NCI-H82 (cell line): ENCODE measurements around the gene MED29.
"Not testable (repeated sequence)": the region's sequence is repeated elsewhere in the genome, so short reads cannot be mapped to it uniquely, and the experiment has no call there.

Source experiments
- DNase-seq: peaks from one replicate; lab custom pipeline; 2025; lab: John Stamatoyannopoulos, UW

MED29 gene

GRCh38 chr19:39372047-39372802 is 19.0 kb upstream of the MED29 start:
- no peak for DNase-seq

GRCh38 chr19:39372941-39373340 is 18.2 kb upstream of the MED29 start:
- no peak for DNase-seq

- DNase-seq, result no peak
These were observed 15.2 kb upstream of the MED29 start for GRCh38 chr19:39375929-39376328.

DNA sequence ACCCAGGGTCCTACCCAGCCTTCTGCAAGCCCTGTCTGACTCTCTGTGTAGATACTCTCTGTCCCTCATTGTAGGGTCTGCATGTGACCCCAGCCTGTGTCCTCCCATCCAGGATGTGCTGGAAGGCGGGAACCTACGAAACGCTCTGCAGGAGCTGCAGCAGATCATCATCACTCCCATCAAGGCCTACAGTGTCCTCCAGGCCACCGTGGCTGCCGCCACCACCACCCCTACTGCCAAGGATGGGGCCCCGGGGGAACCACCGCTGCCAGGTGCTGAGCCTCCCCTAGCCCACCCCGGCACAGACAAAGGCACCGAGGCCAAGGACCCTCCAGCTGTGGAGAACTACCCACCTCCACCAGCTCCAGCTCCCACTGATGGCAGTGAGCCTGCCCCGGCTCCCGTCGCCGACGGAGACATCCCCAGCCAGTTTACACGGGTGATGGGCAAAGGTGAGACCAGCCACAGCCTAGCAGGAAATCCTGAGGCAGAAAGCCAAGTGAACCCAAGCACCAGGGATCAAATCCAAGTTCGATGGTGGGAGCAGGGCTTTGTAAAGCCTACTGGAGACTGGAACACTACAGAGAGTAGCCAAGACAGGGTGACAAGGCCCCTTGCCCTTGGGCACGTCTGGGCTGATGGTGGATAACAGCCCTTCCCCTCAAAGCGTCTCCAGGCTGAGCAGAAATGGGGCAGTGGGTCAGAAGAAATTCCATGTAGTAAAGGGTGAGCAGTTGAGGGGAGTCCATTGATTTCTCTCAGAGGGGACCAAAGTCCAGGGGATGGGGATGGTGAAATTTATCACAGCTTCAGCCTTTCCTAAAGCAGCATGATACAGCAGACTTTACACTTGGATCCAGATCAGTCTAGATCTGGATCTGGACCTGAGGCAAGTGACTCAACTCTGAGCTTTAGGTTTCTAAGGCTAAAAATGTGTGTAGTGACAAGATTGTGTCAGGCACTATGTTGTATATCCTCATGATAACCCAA is 13.5 kb upstream of the MED29 start:
- DNase-seq, result no peak

- not testable (repeated sequence) for DNase-seq
These were observed 11.8 kb upstream of the MED29 start for GRCh38 chr19:39379366-39379765.

- no peak for DNase-seq
These were observed 11.2 kb upstream of the MED29 start for GRCh38 chr19:39379865-39380396.

- no peak for DNase-seq
These were observed 10.4 kb upstream of the MED29 start for GRCh38 chr19:39380521-39381502.

GRCh38 chr19:39381910-39382611 is 9.1 kb upstream of the MED29 start:
- DNase-seq, result no peak

- DNase-seq, result no peak
These were observed 8.0 kb upstream of the MED29 start for GRCh38 chr19:39382991-39383828.

DNA sequence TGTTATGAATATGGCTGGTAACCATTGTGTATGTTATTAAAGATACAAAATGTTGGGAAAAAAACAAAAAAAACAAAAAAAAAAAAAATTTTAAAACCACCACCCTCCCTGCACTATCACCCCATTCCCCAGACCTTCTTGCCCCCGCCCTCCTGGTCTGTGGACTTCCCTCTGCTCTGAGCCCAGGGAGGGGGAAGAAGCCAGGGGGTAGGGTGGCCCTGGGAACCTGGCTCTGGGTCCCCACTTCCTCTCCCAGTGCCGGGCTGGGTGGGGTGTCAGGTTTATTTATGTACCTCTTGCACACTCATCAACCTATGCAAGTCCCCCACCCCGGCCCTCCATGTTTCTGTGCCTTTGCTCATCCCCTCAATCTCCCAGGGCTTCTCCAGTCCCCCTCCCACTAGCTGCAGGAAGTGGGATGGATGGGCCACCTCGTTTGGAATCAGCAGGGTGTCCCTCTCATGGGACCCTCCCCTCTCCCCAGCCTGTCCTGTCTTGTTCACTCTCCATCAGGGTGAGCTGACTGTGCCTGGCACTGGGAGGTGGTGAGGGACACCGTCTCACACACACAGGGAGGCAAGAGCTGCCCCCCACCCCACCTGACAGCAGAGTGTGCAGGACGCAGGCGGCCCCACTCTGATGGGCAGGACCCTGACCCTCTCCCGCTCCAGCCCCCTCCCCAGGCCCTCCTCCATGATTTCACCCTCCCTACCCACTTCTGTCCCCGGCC is 6.2 kb upstream of the MED29 start:
- DNase-seq, result no peak

DNA sequence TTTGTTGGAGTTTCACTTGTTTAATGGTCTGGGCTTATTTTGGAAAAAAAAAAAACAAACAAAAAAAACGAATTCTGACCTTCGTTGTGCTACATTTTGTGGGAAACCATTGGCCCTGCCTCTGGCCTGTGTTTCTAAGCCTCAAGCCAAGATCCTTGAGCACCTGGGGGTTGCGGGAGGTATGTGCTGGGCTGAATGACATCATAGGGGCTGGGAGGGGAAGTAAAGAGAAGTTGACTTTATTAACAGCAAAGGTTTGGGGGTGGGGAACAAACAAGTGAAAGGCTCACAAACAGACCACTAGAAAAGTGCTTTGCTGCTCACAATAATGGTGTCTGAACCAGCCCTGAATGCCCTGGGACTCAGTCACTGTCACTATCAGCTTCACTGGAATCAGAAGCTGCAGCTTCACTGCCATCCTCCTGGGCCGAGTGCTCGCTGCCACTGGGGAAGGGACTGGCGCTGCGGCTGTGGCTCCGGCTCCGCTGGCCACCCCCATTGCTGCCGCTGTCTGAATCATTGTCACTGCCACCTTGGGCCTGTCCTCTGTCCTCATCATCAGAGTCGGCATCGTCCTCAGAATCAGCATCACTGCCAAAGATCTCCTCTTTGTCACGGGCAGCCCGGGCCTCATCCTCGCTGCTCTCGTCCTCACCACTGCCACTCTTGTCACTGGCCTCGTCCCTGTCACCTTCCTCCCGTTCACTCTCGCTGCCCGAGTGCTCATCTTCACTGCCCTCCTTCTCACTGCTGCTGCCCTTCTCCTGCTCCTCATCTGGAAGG is 5.4 kb upstream of the MED29 start:
- no peak for DNase-seq

DNA sequence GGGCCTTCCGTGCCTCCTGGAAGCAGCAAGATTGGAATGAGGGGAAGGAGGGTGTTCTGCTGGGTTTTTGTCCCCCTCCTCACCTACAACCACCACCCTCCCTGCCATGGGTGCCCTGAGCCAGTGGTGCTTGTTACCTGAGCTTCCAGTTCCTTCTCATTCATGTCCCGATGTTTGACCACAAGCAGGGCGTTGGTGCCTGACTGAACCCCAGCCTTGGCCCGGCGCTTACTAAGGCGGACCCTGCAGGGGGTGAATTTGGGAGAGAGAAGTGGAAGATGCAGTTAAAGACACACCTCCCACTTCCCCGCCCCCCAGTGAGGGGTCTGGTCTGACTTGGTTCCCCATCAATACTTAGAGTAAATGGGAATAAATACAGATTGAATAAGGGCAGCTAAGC is 4.6 kb upstream of the MED29 start:
- DNase-seq, result no peak

DNA sequence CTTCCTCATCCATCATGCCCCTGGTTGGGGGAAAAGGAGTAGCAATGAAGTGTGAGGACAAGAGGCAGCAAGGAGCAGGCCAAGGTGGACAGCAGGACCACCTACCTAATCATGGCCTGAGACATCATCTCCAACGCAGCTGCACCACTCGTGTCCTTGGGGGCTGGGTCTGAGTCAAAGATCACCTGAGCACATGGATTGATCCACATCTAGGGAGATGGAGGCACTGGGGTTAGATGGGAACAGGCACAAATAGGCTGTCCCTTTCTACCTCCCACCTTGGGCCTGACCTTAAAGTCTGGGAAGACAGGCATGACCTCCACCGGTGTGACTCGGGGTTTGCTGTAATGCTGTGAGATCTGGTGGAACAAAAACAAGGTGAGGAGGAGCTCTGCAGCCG is 2.5 kb upstream of the MED29 start:
- DNase-seq, result no peak

- DNase-seq, result peak; percentile 33
These were observed 1.4 kb upstream of the MED29 start for GRCh38 chr19:39389631-39390414.

- DNase-seq, result no peak
These were observed 777 bp upstream of the MED29 start for GRCh38 chr19:39390451-39390750.

DNA sequence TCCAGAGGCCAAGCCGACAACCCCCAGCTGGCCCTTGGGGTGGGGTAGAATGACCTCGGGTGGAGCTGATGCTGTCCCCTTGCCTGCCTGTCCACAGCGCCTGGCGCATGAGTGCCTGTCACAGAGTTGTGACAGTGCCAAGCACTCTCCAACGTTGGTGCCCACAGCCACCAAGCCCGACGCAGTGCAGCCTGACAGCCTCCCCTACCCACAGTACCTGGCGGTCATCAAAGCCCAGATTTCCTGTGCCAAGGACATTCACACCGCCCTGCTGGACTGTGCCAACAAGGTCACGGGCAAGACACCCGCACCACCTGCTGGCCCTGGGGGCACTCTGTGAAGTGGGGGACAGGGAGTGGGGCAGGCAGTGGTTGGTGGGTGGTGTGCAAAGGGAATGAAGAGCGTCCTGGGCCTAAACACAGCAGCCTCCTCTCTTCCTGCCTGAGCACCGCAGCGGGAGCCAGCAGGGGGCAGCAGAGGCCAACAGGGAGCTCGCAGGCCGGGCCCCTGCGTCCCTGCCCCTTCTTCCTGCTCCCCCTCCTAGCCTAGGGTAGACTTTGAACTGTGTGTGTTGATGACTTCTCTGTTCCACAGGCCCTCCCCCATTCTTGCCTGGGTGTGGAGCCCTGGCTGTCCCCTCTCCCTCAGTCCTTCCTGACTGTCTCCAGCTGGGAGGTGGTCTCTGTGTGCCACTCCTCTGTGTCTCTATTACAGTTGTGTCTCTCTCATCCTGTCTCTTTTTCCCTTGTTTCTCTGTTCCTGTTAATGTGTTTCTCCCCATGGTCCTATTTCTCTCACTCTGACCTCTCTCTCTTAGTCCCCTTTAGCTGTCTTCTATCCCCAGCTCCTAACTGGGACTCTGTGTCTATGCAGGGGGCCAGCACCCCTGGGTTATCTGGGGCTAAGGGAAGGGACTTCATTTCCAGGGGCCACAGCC is 6.5 kb downstream of the MED29 start:
- peak; percentile 89 for DNase-seq
